NCI-H2171 (cell line): ENCODE measurements around the gene MASP2.

Experiments used
- DNase-seq: peaks from one replicate; lab custom pipeline; 2025; lab: John Stamatoyannopoulos, UW

Gene MASP2

GRCh38 chr1:10989095-10989494 lies 57.9 kb downstream of the MASP2 start:
- no peak for DNase-seq

- DNase-seq: no peak
Measured at GRCh38 chr1:10987840-10988417, 59.1 kb downstream of the MASP2 start.

GRCh38 chr1:10986525-10986890 lies 60.5 kb downstream of the MASP2 start:
- DNase-seq: no peak

GRCh38 chr1:10980841-10981727 lies 66.0 kb downstream of the MASP2 start:
- DNase-seq: no peak

GRCh38 chr1:10980094-10980577 lies 66.9 kb downstream of the MASP2 start:
- DNase-seq: no peak

- no peak for DNase-seq
Measured at GRCh38 chr1:10979483-10979920, 67.5 kb downstream of the MASP2 start.

- DNase-seq: no peak
Measured at GRCh38 chr1:10978719-10979118, 68.3 kb downstream of the MASP2 start.
